Measurements from ENCODE around the gene UBE2M.

The UBE2M gene

DNA sequence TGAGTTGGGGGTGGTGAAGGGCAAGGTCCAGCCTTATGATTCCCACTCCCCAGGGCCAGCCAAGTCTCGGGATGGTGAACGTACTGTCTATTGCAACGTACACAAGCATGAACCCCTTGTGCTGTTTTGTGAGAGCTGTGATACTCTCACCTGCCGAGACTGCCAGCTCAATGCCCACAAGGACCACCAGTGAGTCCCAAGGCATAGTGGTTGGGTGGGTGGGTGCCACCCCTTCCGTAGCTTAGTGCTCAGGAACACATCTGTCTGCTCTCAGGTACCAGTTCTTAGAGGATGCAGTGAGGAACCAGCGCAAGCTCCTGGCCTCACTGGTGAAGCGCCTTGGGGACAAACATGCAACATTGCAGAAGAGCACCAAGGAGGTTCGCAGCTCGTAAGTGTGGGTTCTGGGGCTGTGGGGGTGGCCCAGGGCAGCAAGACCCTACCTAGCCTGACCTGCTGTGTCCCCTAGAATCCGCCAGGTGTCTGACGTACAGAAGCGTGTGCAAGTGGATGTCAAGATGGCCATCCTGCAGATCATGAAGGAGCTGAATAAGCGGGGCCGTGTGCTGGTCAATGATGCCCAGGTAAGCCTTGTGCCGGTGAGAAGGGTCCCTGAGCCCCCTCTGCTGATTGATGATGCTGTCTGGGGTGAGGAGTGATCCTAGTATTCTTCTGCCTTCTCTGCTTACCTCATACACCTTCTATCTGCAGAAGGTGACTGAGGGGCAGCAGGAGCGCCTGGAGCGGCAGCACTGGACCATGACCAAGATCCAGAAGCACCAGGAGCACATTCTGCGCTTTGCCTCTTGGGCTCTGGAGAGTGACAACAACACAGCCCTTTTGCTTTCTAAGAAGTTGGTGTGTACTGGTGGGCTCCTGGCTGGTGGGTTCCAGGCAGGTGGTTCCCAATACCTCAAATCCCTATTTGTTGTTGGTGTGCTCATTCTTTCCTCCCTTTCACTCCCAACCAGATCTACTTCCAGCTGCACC is 10.8 kb downstream of the UBE2M start:
- Histone ChIP-seq H3K9me3 (ENCODE audit: insufficient read depth, low read depth, low read length) (no peaks in the 10 kb centered on the region), H3K4me1 (ENCODE audit: insufficient read depth, low read length, poor library complexity, severe bottlenecking) (peaks cover 27% of the 10 kb centered on the region), H4K20me1 (ENCODE audit: insufficient read depth, low read length, poor library complexity, severe bottlenecking) (peaks cover 79% of the 10 kb centered on the region), H2AFZ (ENCODE audit: low read length) (no peak overlapping the region), H3K36me3 (ENCODE audit: insufficient read depth, low read length) (peaks cover 66% of the 10 kb centered on the region), H3K4me2 (ENCODE audit: low read depth, low read length, poor library complexity, severe bottlenecking) (peak overlapping the region; percentile 97), H3K9ac (ENCODE audit: low read depth, low read length, poor library complexity, severe bottlenecking) (peak overlapping the region; percentile 93), H3K79me2 (ENCODE audit: insufficient read depth, low read length) (peaks cover 81% of the 10 kb centered on the region), H3K27me3 (ENCODE audit: insufficient read depth, low read length, poor library complexity, severe bottlenecking) (no peaks in the 10 kb centered on the region), H3K9me2 (replicated peaks; ENCODE audit: low read depth, low read length) (no peaks in the 10 kb centered on the region), H3K4me3 (ENCODE audit: low read length, poor library complexity, severe bottlenecking) (peak overlapping the region; percentile 96), H3F3A (ENCODE audit: low read depth) (peaks cover 13% of the 10 kb centered on the region)
- TF ChIP-seq, protein P1, sequence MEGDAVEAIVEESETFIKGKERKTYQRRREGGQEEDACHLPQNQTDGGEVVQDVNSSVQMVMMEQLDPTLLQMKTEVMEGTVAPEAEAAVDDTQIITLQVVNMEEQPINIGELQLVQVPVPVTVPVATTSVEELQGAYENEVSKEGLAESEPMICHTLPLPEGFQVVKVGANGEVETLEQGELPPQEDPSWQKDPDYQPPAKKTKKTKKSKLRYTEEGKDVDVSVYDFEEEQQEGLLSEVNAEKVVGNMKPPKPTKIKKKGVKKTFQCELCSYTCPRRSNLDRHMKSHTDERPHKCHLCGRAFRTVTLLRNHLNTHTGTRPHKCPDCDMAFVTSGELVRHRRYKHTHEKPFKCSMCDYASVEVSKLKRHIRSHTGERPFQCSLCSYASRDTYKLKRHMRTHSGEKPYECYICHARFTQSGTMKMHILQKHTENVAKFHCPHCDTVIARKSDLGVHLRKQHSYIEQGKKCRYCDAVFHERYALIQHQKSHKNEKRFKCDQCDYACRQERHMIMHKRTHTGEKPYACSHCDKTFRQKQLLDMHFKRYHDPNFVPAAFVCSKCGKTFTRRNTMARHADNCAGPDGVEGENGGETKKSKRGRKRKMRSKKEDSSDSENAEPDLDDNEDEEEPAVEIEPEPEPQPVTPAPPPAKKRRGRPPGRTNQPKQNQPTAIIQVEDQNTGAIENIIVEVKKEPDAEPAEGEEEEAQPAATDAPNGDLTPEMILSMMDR (conservative IDR thresholded peaks at IDR 0.05; ENCODE audit: low read length), result no peak

DNA sequence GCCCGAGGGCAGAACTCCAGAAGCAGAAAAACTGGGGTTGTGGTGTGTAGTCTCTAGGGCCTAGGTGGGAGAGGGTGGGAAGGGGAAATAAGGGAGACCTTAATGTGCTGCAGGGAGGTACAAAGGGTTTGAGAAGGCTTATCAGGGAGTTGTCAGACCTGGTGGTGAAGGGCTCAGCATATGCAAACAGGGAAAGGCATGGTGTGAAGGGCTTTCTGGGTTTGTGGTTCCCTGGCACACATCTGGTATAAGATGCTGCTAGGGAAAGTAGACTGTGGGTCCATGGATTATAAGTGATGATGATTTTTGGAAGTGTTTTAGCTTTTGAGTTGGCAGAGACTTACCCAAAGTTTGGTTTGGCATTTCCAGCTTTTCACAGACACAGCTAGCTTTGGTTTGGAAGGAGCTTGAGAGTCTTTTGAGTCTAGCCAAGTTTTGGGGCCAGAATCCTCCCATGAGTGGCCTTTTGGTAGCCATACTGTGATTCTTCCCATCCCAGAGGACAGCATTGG is 12.3 kb downstream of the UBE2M start:
- Histone ChIP-seq H3K4me3 (ENCODE audit: low read length, poor library complexity, severe bottlenecking) (peak overlapping the region; percentile 96), H3K9me3 (ENCODE audit: insufficient read depth, low read depth, low read length) (no peaks in the 10 kb centered on the region), H3K9me2 (replicated peaks; ENCODE audit: low read depth, low read length) (no peaks in the 10 kb centered on the region), H3F3A (ENCODE audit: low read depth) (peaks cover 5% of the 10 kb centered on the region), H3K79me2 (ENCODE audit: insufficient read depth, low read length) (peaks cover 66% of the 10 kb centered on the region), H4K20me1 (ENCODE audit: insufficient read depth, low read length, poor library complexity, severe bottlenecking) (peaks cover 65% of the 10 kb centered on the region), H3K4me1 (ENCODE audit: insufficient read depth, low read length, poor library complexity, severe bottlenecking) (peaks cover 27% of the 10 kb centered on the region), H3K36me3 (ENCODE audit: insufficient read depth, low read length) (peaks cover 50% of the 10 kb centered on the region), H3K27me3 (ENCODE audit: insufficient read depth, low read length, poor library complexity, severe bottlenecking) (no peaks in the 10 kb centered on the region), H3K4me2 (ENCODE audit: low read depth, low read length, poor library complexity, severe bottlenecking) (peak overlapping the region; percentile 97), H2AFZ (ENCODE audit: low read length) (no peak overlapping the region), H3K9ac (ENCODE audit: low read depth, low read length, poor library complexity, severe bottlenecking) (peak overlapping the region; percentile 93)
- no peak for TF ChIP-seq EZH2phosphoT487 (IDR thresholded peaks at IDR 0.05; ENCODE audit: borderline replicate concordance)
- TF ChIP-seq, protein P1 (conservative IDR thresholded peaks at IDR 0.05; ENCODE audit: low read length), result no peak

DNA sequence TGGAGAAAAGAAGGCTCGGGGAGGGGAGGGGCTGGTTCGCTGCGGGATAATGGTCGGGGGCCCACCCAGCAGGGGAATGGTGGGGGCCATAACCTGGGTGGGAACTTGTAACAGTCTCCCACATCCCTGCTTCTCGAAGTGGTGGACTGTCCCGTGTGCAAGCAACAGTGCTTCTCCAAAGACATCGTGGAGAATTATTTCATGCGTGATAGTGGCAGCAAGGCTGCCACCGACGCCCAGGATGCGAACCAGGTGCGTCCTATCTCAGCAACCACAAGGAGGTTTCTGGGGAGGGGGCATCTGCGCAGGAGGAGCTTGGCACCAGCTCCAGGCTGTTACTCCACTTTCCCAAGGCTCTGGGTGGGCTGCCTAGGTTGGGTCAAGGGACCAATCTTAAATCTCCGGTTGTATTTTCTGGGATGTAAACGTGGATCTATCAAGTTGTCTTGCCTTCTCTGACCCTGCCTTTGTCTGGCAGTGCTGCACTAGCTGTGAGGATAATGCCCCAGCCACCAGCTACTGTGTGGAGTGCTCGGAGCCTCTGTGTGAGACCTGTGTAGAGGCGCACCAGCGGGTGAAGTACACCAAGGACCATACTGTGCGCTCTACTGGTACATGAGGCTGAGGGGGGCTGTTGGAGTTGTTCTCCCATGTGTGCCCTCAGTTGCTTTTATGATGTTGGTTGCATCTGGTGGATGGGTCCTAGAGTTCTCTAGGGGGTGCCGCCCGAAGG is 13.0 kb downstream of the UBE2M start:
- H2AFZ ChIP-seq (ENCODE audit: low read length), result no peak overlapping the region

More for the DNA sequence above, 13.0 kb downstream of the UBE2M start:
- Histone ChIP-seq H3K9me3 (ENCODE audit: insufficient read depth, low read depth, low read length) (no peaks in the 10 kb centered on the region), H3K36me3 (ENCODE audit: insufficient read depth, low read length) (peaks cover 44% of the 10 kb centered on the region), H4K20me1 (ENCODE audit: insufficient read depth, low read length, poor library complexity, severe bottlenecking) (peaks cover 59% of the 10 kb centered on the region), H3K4me3 (ENCODE audit: low read length, poor library complexity, severe bottlenecking) (peak overlapping the region; percentile 96), H3K9ac (ENCODE audit: low read depth, low read length, poor library complexity, severe bottlenecking) (peak overlapping the region; percentile 93), H3K4me1 (ENCODE audit: insufficient read depth, low read length, poor library complexity, severe bottlenecking) (peaks cover 27% of the 10 kb centered on the region), H3F3A (ENCODE audit: low read depth) (peaks cover 4% of the 10 kb centered on the region), H3K9me2 (replicated peaks; ENCODE audit: low read depth, low read length) (no peaks in the 10 kb centered on the region), H3K27me3 (ENCODE audit: insufficient read depth, low read length, poor library complexity, severe bottlenecking) (no peaks in the 10 kb centered on the region), H3K4me2 (ENCODE audit: low read depth, low read length, poor library complexity, severe bottlenecking) (peak overlapping the region; percentile 97), H3K79me2 (ENCODE audit: insufficient read depth, low read length) (peaks cover 59% of the 10 kb centered on the region)
- TF ChIP-seq EZH2phosphoT487 (IDR thresholded peaks at IDR 0.05; ENCODE audit: borderline replicate concordance), result no peak
- TF ChIP-seq, protein P1 (conservative IDR thresholded peaks at IDR 0.05; ENCODE audit: low read length), result no peak

Data from Loucy (cell line).